Activated CD4-positive, alpha-beta memory T cell treated with anti-CD3 and anti-CD28 coated beads for 36 hours (primary cell): Measurements from ENCODE around the gene ALAD. TPM values are rescaled to one million over a fixed set of nuclear protein-coding genes. Genes with fewer than 3 reads are reported as not detected.
A peak's percentile ranks its signal among the peaks of the same experiment; 100 is the strongest.
"Not testable (repeated sequence)": the region's sequence is repeated elsewhere in the genome, so short reads cannot be mapped to it uniquely, and the experiment has no call there.

Source experiments
- CTCF ChIA-PET: fragments of 350-600 bp; sonication (Branson Sonifier 250); formaldehyde crosslinking; loops from one replicate; lab custom pipeline; 2021; ENCODE audit warnings: antibody characterized with exemption, inconsistent platforms; lab: Charles Lee
- POLR2A ChIA-PET: fragments of 350-600 bp; sonication (Branson Sonifier 250); formaldehyde crosslinking; loops from one replicate; lab custom pipeline; 2021; ENCODE audit warnings: antibody characterized with exemption; lab: Charles Lee
- DNase-seq: peaks from one replicate; pipeline ENCODE4 v3.0.0-alpha.2; 2020
- H3K27ac Mint-ChIP-seq: one replicate; pipeline ENCODE4 v1.8.0; 2021; ENCODE audit warnings: mixed read lengths
- H3K27me3 Mint-ChIP-seq: one replicate; pipeline ENCODE4 v1.8.0; 2021; ENCODE audit warnings: mixed read lengths
- H3K36me3 Mint-ChIP-seq: one replicate; pipeline ENCODE4 v1.8.0; 2021; ENCODE audit warnings: mixed read lengths
- H3K4me1 Mint-ChIP-seq: one replicate; pipeline ENCODE4 v1.8.0; 2021; ENCODE audit warnings: low read depth, mixed read lengths
- H3K4me3 Mint-ChIP-seq: one replicate; pipeline ENCODE4 v1.8.0; 2021; ENCODE audit warnings: mild to moderate bottlenecking, mixed read lengths
- H3K9me3 Mint-ChIP-seq: one replicate; pipeline ENCODE4 v1.8.0; 2021; ENCODE audit warnings: mixed read lengths
- intact Hi-C: fragments of 100-400 bp; cut with micrococcal nuclease; formaldehyde crosslinking; loops from one replicate; pipeline ENCODE4 v1.15.1; 2023
- total RNA-seq, 2 experiments: library from RNA; stranded (reverse); gene quantifications; one replicate each; pipeline ENCODE4 v1.2.3, GENCODE V29; 2021

The ALAD gene
- total RNA-seq, 2 experiments from 2014 or later = 21.4 to 22.9 TPM

DNA sequence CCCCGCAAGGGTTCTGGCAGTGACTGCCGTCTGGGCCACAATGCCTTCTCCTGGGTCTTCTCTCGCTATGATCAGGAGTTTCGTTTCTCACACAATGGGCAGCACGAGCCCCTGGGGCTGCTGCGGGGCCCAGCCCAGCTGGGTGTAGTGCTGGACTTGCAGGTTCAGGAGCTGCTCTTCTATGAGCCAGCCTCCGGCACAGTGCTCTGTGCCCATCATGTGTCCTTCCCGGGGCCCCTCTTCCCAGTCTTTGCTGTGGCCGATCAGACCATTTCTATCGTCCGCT lies 31.3 kb downstream of the ALAD start:
- Mint-ChIP-seq H3K4me3 (no peak overlapping the region), H3K4me1 (peaks cover 1% of the 10 kb centered on the region), H3K36me3 (peaks cover 5% of the 10 kb centered on the region), H3K27me3 (no peaks in the 10 kb centered on the region), H3K27ac (no peak overlapping the region), H3K9me3 (no peaks in the 10 kb centered on the region)
- intact Hi-C loops = no loop called here
- CTCF ChIA-PET = no interaction called here
- POLR2A ChIA-PET = no interaction called here
- DNase-seq = no peak

DNA sequence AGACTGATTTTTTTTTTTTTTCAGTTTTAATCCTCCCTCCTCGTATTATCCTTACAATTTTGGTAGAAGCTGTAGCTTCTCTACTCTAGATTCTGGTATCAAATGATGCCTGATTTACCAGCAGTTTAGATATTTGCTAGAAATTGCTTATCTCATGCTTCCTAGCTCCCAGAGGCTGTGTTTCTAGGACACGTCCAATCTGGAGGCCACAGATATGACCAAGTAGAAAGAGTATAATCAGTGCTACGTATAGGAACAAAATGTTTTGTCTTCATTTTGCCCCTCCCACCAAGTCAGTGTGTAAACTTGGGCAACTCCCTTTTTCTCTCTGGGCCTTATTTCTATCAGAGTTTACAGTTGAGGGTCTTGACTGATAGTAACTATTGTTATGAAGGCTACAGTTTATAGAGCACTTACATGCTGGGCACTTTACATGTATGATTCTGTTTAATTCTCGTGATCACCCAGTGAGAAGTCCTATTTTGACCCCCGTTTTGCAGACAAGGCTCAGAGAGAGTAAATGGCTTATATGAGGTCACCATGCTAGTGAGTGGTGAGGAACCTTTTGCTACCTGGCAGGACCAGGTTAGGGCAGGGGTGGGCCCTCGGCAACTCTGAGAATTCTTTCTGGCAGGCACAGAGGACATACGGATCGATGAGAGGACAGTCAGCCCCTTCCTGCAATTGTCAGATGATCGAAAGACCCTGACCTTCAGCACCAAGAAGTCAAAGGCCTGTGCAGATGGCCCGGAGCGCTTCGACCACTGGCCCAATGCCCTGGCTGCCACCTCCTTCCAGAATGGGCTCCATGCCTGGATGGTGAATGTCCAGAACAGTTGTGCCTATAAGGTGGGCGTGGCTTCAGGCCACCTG lies 31.9 kb downstream of the ALAD start:
- no peaks in the 10 kb centered on the region for H3K4me1 Mint-ChIP-seq
- no peak overlapping the region for H3K27ac Mint-ChIP-seq
- H3K4me3 Mint-ChIP-seq = no peak overlapping the region
- no peaks in the 10 kb centered on the region for H3K9me3 Mint-ChIP-seq
- no peaks in the 10 kb centered on the region for H3K27me3 Mint-ChIP-seq
- CTCF ChIA-PET = no interaction called here
- intact Hi-C loops = no loop called here
- no peak for DNase-seq
- peaks cover 5% of the 10 kb centered on the region for H3K36me3 Mint-ChIP-seq
- POLR2A ChIA-PET = no interaction called here

DNA sequence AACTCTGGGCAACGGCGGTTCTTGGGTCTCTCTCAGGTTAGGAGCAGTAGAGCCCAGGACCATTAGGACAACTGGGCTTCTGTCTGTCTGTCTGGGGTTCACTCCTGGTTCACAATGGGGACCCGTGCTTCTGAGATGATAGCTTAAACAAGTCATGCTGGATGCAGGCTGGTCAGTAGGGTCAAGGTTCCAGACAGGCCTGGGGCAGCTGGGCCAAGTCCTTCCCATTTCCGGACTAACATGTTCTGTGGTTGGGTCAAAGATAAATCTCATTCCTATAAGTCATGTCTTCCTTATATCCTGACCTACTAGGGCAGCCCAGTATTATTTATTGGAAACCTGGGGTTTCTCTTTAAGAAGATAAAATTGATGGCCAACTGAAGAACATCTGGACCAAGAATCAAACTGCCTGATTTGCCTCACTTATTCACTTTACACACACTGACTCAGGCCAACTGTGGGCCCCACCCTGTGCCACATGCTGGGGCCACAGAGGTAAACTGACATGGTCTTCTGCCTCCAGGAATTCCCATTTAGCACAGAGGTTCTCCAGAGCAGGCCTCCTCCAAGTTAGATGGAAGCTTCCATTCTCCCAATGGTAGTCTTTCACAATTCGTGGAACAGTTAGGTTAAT lies 32.6 kb downstream of the ALAD start:
- Mint-ChIP-seq H3K36me3 (peaks cover 4% of the 10 kb centered on the region), H3K4me1 (no peaks in the 10 kb centered on the region), H3K4me3 (no peak overlapping the region), H3K27ac (no peak overlapping the region), H3K9me3 (no peaks in the 10 kb centered on the region), H3K27me3 (no peaks in the 10 kb centered on the region)
- no peak for DNase-seq
- CTCF ChIA-PET = interaction anchor here (0.8 kb wide), 1 partner anchor 52 kb away, joined by 3 read pairs; no protein-coding TSS in a partner anchor
- intact Hi-C loops = no loop called here
- POLR2A ChIA-PET = no interaction called here

DNA sequence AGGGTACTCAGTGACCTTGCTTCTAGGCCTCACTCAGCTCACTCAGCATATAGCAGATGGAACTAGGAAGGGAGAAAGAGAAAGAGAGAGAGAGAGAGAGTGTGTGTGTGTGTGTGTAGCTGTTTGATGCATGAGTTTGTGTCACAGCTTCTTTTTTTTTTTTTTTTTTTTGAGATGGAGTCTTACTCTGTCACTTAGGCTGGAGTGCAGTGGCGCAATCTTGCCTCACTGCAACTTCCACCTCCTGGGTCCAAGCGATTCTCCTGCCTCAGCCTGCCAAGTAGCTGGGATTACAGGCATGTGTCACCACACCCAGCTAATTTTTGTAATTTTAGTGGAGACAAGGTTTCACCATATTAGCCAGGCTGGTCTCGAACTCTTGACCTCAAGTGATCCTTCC lies 35.4 kb downstream of the ALAD start:
- CTCF ChIA-PET, POLR2A ChIA-PET, H3K9me3 Mint-ChIP-seq, H3K4me3 Mint-ChIP-seq, H3K27me3 Mint-ChIP-seq, H3K36me3 Mint-ChIP-seq, intact Hi-C loops, DNase-seq, H3K27ac Mint-ChIP-seq: not testable (repeated sequence)
- peaks cover 11% of the 10 kb centered on the region for H3K4me1 Mint-ChIP-seq

DNA sequence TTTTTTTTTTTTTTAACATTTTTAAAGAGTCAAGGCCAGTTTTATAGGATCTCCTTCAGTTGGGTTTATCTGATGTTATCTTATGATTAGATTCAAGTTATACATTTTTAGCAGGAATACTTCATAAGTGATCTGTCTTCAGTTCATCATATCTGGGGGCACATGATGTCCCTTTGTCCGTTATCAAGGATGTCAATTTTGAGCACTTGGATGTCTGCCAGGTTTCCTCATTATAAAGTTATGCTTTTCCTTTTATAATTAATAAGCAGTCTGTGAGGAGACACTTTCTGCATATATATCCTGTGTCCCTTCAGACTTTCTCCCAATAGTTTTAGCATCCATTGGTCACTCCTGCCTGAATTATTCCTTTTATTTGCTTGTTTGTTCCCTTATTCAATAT lies 36.1 kb downstream of the ALAD start:
- Mint-ChIP-seq H3K27me3 (no peaks in the 10 kb centered on the region), H3K4me3 (no peak overlapping the region), H3K27ac (no peak overlapping the region), H3K9me3 (no peaks in the 10 kb centered on the region), H3K4me1 (peaks cover 11% of the 10 kb centered on the region), H3K36me3 (no peaks in the 10 kb centered on the region)
- ChIA-PET CTCF (no interaction called here), POLR2A (no interaction called here)
- intact Hi-C loops = no loop called here
- DNase-seq = no peak

DNA sequence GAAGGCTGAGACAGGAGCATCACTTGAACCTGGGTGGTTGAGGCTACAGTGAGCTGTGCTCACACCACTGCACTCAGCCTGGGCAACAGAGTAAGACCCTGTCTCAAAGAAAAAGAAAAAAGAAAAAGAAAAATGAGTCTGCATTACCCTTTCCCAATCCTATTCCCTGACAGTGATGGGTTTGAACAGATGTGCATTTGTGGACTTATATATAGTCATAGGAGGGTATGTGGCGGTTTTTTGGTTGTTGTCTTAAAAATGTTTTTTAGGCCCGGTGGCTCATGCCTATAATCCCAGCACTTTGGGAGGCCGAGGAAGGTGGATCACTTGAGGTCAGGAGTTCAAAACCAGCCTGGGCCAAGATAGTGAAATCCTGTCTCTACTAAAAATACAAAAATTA lies 37.7 kb downstream of the ALAD start:
- ChIA-PET CTCF (interaction anchor here (1.0 kb wide), 1 partner anchor 38 kb away, joined by 3 read pairs; the partner anchor contains the start of gene ALAD), POLR2A (interaction anchor here (1.7 kb wide), 1 partner anchor 17 kb away, joined by 7 read pairs; no protein-coding TSS in a partner anchor)
- no peak overlapping the region for H3K4me3 Mint-ChIP-seq
- H3K27ac Mint-ChIP-seq = no peak overlapping the region
- intact Hi-C loops = no loop called here
- no peaks in the 10 kb centered on the region for H3K36me3 Mint-ChIP-seq
- no peak for DNase-seq
- H3K27me3 Mint-ChIP-seq = no peaks in the 10 kb centered on the region
- peaks cover 11% of the 10 kb centered on the region for H3K4me1 Mint-ChIP-seq
- H3K9me3 Mint-ChIP-seq = no peaks in the 10 kb centered on the region

DNA sequence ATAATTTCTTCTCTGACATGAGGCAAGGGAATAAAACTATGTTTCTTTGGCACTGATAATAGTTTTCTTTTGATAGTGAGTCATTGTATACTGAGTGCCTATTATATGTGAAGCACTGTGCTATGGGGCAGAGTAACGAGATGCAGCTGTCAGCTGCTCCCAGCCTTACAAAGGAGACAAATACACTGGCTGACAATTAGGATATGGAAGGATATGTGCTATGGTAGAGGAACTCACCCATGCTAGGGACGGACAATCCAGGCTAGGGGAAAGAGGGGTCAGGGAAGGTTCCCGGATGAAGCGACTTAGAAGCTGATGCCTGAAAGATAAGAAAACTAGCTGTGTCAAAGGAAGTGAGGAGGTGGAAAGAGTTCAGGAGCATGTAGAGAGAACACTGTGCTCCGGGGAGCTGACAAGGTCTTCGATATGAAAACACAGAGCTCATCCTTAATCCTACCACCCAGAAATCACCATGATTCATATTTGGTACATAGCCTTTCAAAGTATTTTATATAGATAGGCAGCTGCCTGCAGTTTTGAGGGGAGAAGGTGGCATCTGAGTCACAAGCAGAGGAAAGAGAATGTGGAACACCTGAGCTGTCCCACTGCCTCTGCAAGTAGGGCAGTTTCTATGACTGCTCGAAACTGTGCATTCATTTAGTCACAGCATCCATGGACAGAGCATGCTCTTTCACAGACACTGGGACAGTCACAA lies 39.6 kb downstream of the ALAD start:
- ChIA-PET CTCF (interaction anchor here (1.6 kb wide), 1 partner anchor 11 kb away, joined by 7 read pairs; no protein-coding TSS in a partner anchor), POLR2A (interaction anchor here (1.0 to 2.4 kb wide), 6 partner anchors 9 to 92 kb away, joined by 3 to 24 read pairs (median 6); partner anchors contain the start of genes BSPRY, HDHD3 and WDR31)
- H3K4me3 Mint-ChIP-seq = no peak overlapping the region
- peak; percentile 57 for DNase-seq
- peaks cover 5% of the 10 kb centered on the region for H3K27me3 Mint-ChIP-seq
- no peaks in the 10 kb centered on the region for H3K36me3 Mint-ChIP-seq
- H3K9me3 Mint-ChIP-seq = no peaks in the 10 kb centered on the region
- peaks cover 11% of the 10 kb centered on the region for H3K4me1 Mint-ChIP-seq
- intact Hi-C loops = loop anchor here (1.0 to 2.0 kb wide), 3 partner anchors 10 to 40 kb away; partner anchors contain the start of genes ALAD and HDHD3
- H3K27ac Mint-ChIP-seq = peak overlapping the region; percentile 55

DNA sequence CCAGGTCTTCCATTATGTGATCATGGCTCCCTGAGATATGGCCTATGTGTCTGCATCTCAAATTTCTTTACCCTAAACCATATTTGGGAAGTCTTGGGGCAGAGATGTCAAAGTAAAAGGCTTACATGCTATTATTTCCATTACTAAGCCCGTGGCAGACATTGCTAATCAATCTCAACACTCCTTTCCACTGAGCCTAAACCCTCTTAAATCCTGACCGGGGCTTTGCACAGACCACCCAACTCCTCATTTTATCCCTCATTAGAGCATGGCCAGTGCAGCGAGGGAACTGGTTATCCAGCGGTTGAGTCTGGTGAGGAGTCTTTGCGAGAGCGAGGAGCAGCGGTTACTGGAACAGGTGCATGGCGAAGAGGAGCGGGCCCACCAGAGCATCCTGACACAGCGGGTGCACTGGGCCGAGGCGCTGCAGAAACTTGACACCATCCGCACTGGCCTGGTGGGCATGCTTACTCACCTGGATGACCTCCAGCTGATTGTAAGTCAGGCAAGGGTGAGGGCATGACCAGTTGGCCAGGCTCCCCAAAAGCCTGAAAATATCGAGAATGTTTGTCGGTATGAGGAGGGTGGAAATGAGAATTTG lies 40.7 kb downstream of the ALAD start:
- ChIA-PET POLR2A (interaction anchor here (2.4 kb wide), 1 partner anchor 11 kb away, joined by 24 read pairs; the partner anchor contains the start of gene BSPRY), CTCF (interaction anchor here (1.1 to 1.6 kb wide), 2 partner anchors 10 to 12 kb away, joined by 4 to 7 read pairs; no protein-coding TSS in a partner anchor)
- Mint-ChIP-seq H3K36me3 (no peaks in the 10 kb centered on the region), H3K4me3 (no peak overlapping the region), H3K27ac (no peak overlapping the region), H3K4me1 (peaks cover 11% of the 10 kb centered on the region), H3K27me3 (peaks cover 6% of the 10 kb centered on the region), H3K9me3 (no peaks in the 10 kb centered on the region)
- intact Hi-C loops = loop anchor here (2.0 kb wide), 1 partner anchor 16 kb away; the partner anchor contains the start of gene HDHD3
- no peak for DNase-seq

DNA sequence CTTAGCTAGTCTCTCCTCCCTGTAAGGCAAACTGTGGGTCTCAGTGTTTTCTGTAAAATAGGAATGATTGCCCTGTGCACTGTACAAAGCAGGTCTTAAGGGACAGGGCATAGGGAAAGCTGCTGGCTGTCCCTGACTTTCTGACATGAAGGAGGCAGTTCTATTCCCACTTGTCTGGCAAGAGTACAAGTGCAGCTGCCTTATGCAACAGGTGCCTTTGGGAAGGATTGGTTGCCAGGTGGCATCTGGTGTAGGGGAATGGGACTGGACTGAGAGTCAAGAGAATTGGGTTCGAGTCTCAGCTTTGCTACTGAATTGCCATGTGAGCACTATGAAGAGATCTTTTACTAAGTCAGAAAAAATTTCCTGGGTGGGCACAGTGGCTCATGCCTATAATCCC lies 41.7 kb downstream of the ALAD start:
- CTCF ChIA-PET = no interaction called here
- H3K36me3 Mint-ChIP-seq = no peaks in the 10 kb centered on the region
- H3K9me3 Mint-ChIP-seq = no peaks in the 10 kb centered on the region
- H3K4me3 Mint-ChIP-seq = no peak overlapping the region
- no peak for DNase-seq
- H3K27me3 Mint-ChIP-seq = peaks cover 6% of the 10 kb centered on the region
- POLR2A ChIA-PET = no interaction called here
- intact Hi-C loops = loop anchor here (10.0 kb wide), 1 partner anchor 1255 kb away; no protein-coding TSS in a partner anchor
- peaks cover 11% of the 10 kb centered on the region for H3K4me1 Mint-ChIP-seq
- H3K27ac Mint-ChIP-seq = no peak overlapping the region

DNA sequence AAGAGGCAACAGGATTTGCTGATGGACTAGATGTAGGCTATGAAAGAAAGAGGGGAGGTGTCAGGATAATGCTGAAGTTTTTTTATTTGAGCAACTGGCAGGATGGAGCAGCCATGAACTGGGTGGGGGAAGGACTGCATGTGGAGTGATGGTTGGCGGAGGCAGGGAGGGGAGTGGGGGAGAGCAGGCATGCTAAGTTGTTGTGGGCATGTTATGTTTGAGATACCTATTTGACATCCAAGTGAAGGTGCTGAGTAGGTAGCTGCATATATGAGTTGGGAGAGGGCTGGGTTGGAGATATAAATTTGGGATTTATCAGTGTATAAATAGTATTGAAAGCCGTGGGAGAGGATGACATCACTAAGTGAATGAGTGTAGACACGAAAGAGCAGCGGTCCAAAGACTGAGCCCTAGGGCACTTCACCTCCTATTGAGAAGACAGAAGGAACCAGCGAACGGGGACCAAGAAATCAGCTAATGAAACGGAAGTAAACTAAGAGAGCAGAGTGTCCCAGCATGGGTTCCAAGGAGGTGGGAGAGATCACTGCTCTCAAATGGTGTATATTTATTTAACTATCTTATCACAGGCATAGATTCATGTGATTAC lies 44.3 kb downstream of the ALAD start:
- intact Hi-C loops = loop anchor here (10.0 kb wide), 1 partner anchor 1252 kb away; no protein-coding TSS in a partner anchor
- no peaks in the 10 kb centered on the region for H3K9me3 Mint-ChIP-seq
- ChIA-PET POLR2A (no interaction called here), CTCF (no interaction called here)
- peaks cover 18% of the 10 kb centered on the region for H3K4me1 Mint-ChIP-seq
- no peak overlapping the region for H3K4me3 Mint-ChIP-seq
- H3K36me3 Mint-ChIP-seq = no peaks in the 10 kb centered on the region
- H3K27ac Mint-ChIP-seq = no peak overlapping the region
- peaks cover 21% of the 10 kb centered on the region for H3K27me3 Mint-ChIP-seq
- no peak for DNase-seq

DNA sequence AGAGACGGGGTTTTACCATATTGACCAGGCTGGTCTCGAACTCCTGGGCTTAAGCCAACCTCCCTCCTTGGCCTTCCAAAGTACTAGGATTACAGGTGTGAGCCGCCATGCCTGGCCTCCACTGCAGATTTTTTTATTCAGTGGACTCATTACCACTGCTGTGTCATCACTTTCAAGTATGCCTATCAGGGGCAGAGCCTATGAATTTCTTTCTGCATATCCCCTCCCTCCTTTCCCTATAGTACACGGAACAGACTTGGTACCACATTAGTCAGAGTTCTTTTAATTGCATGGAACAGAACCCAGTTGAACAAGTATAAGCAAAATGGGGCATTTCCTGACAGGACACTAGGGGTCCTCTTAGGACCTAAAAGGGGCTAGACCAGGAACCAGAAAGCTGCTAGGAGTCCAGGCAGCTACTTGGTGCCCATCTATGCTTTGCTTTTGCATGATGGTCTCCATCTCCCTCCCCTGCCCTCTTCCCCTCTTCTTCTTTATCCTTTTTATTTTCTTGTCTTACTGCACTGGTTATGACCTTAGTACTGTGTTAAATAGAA lies 46.0 kb downstream of the ALAD start:
- no peak overlapping the region for H3K4me3 Mint-ChIP-seq
- peaks cover 23% of the 10 kb centered on the region for H3K4me1 Mint-ChIP-seq
- ChIA-PET POLR2A (no interaction called here), CTCF (no interaction called here)
- intact Hi-C loops = loop anchor here (10.0 kb wide), 1 partner anchor 1250 kb away; no protein-coding TSS in a partner anchor
- peaks cover 33% of the 10 kb centered on the region for H3K27me3 Mint-ChIP-seq
- no peak overlapping the region for H3K27ac Mint-ChIP-seq
- no peaks in the 10 kb centered on the region for H3K36me3 Mint-ChIP-seq
- no peaks in the 10 kb centered on the region for H3K9me3 Mint-ChIP-seq
- no peak for DNase-seq
